HFF-Myc (cell line): Measurements from ENCODE around the gene MYDGF.
"Not testable (repeated sequence)": the region's sequence is repeated elsewhere in the genome, so short reads cannot be mapped to it uniquely, and the experiment has no call there.

ENCODE experiments used
- DNase-seq: peaks from one replicate; pipeline ENCODE4 v3.0.0-alpha.2; 2011; ENCODE audit warnings: low read depth; ENCODE audit errors: extremely low read depth
- H3K4me3 ChIP-seq: replicated peaks from 2 replicates; pipeline ENCODE4 v1.5.1; 2011; ENCODE audit warnings: low read depth, mild to moderate bottlenecking, control low read depth, low read length
- CTCF ChIP-seq: IDR thresholded peaks from 2 replicates; pipeline ENCODE4 v1.5.1; 2012; ENCODE audit warnings: mild to moderate bottlenecking, low read depth, low read length, control low read depth; ENCODE audit errors: missing control alignments

MYDGF gene

GRCh38 chr19:4669723-4670480, at the start of gene MYDGF:
Gene MYDGF (minus strand): TSS chr19:4670342. CDS start chr19:4670334, 8 bp downstream.
- no peak for TF ChIP-seq CTCF
- peak within 1 kb of the TSS; percentile 97 for H3K4me3 ChIP-seq
- peak; percentile 48 for DNase-seq

- no peak overlapping the region for H3K4me3 ChIP-seq
- TF ChIP-seq CTCF = no peak
- no peak for DNase-seq
These were observed 49.3 kb upstream of the MYDGF start for GRCh38 chr19:4719499-4719866.

- H3K4me3 ChIP-seq = no peak overlapping the region
- no peak for DNase-seq
- no peak for TF ChIP-seq CTCF
These were observed 48.0 kb upstream of the MYDGF start for GRCh38 chr19:4717966-4718701.

GRCh38 chr19:4717191-4717965, 47.2 kb upstream of the MYDGF start:
- TF ChIP-seq CTCF = no peak
- DNase-seq = no peak
- H3K4me3 ChIP-seq = no peak overlapping the region

- TF ChIP-seq CTCF = no peak
- no peak overlapping the region for H3K4me3 ChIP-seq
- no peak for DNase-seq
These were observed 45.5 kb upstream of the MYDGF start for GRCh38 chr19:4715529-4716221.

GRCh38 chr19:4715178-4715528, 45.0 kb upstream of the MYDGF start:
- not testable (repeated sequence) for DNase-seq, H3K4me3 ChIP-seq
